NB4 (cell line): Measurements from ENCODE around the gene CHMP2B.

Experiments
- DNase-seq: peaks from one replicate; pipeline ENCODE4 v3.0.0; 2010; ENCODE audit warnings: low read depth
- H3K4me3 ChIP-seq: one replicate; pipeline ENCODE4 v1.5.1; 2011; ENCODE audit warnings: mild to moderate bottlenecking, low read depth, low read length, moderate library complexity
- CTCF ChIP-seq: IDR thresholded peaks from one replicate; pipeline ENCODE4 v1.5.1; 2012; ENCODE audit warnings: low read depth, low read length
- MAX ChIP-seq: IDR thresholded peaks from 2 replicates; pipeline ENCODE4 v1.6.1; 2011; ENCODE audit warnings: low read depth, low read length
- MYC ChIP-seq: IDR thresholded peaks from 2 replicates; pipeline ENCODE4 v1.6.1; 2011; ENCODE audit warnings: low read depth, low read length
- POLR2A ChIP-seq: IDR thresholded peaks from 2 replicates; pipeline ENCODE4 v1.6.1; 2011; ENCODE audit warnings: mild to moderate bottlenecking; ENCODE audit not compliant: insufficient read length; ENCODE audit errors: extremely low read depth

Gene CHMP2B

GRCh38 chr3:87200060-87200647 lies 27.0 kb upstream of the CHMP2B start:
- TF ChIP-seq MAX (no peak), CTCF (no peak), POLR2A (no peak), MYC (no peak)
- no peak for DNase-seq
- no peak overlapping the region for H3K4me3 ChIP-seq

- TF ChIP-seq MYC (no peak), POLR2A (no peak), MAX (no peak), CTCF (no peak)
- no peak overlapping the region for H3K4me3 ChIP-seq
- DNase-seq: no peak
Observed at GRCh38 chr3:87201727-87202126, 25.4 kb upstream of the CHMP2B start.

- DNase-seq: no peak
- TF ChIP-seq MAX (no peak), POLR2A (no peak), MYC (no peak)
- H3K4me3 ChIP-seq: no peak overlapping the region
Observed at GRCh38 chr3:87203809-87204208, 23.3 kb upstream of the CHMP2B start.

- no peak for DNase-seq
- TF ChIP-seq CTCF (no peak), MYC (no peak), MAX (no peak), POLR2A (no peak)
Observed at GRCh38 chr3:87206070-87206469, 21.0 kb upstream of the CHMP2B start.

GRCh38 chr3:87206635-87207034 lies 20.5 kb upstream of the CHMP2B start:
- DNase-seq: no peak
- no peak for TF ChIP-seq MYC
- no peak for TF ChIP-seq MAX
- no peak for TF ChIP-seq POLR2A
- TF ChIP-seq CTCF: no peak
- no peak overlapping the region for H3K4me3 ChIP-seq

More at GRCh38 chr3:87206070-87206469, 21.0 kb upstream of the CHMP2B start:
- no peak overlapping the region for H3K4me3 ChIP-seq

GRCh38 chr3:87207460-87207859 lies 19.6 kb upstream of the CHMP2B start:
- TF ChIP-seq MYC (no peak), POLR2A (no peak), MAX (no peak), CTCF (no peak)
- no peak overlapping the region for H3K4me3 ChIP-seq
- no peak for DNase-seq
